ENCODE results near the gene TIPIN. TPM values are rescaled to one million over a fixed set of nuclear protein-coding genes. Genes with fewer than 3 reads are reported as not detected.
A peak's percentile ranks its signal among the peaks of the same experiment; 100 is the strongest.

The TIPIN gene, protein sequence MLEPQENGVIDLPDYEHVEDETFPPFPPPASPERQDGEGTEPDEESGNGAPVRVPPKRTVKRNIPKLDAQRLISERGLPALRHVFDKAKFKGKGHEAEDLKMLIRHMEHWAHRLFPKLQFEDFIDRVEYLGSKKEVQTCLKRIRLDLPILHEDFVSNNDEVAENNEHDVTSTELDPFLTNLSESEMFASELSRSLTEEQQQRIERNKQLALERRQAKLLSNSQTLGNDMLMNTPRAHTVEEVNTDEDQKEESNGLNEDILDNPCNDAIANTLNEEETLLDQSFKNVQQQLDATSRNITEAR
- polyA plus RNA-seq (2011; rRNA removed): 7.5 and 10.4 TPM in 2 replicates
- polyA minus RNA-seq (2011; rRNA and poly(A)+ RNA removed): 4.1 and 6.3 TPM in 2 replicates

DNA sequence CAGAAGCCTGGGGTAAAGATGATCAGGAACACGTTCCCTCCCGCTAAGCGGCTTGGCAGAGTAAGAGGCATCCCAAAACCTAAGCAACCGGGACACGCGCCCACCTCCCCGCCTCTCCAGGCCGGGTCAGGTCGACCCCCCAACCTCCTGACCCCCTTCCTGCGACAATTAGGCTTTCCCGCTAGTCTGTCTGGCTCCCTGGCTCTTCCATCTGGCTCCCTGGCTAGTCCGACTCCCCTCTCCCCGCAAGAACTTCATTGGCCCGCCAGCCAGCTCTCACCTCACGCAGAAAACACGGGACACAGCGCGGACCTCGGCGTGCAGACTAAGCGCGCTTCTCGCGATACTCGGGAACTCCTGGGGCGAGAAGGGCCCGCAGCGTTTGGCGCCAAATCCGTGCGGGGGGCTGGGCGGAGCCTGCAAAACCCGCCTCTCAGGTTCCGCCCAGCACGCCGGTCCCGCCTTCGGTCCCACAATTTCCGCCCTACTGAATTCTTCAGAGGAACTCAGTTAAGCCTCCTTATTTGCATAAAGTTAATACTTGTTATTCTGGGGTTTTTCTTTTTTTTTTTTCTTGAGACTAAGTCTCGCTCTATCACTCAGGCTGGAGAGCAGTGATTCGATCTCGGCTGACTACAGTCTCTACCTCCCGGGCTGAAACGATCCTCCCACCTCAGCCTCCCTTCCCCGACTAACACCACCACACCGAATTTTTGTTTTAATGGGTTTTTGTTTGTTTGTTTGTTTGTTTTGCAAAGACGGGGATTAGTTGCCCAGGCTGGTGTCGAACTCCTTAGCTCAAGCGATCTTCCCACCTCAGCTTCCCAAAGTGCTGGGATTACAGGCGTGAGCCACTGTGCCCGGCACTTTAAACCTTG, at the start of gene TIPIN:
TIPIN (minus strand) TSS at position 327 of the 878 bp plus-strand sequence. CDS start 3,738 bp downstream, outside the sequence.
- POLR2A ChIA-PET: interaction anchor here (0.8 kb wide), 1 partner anchor 13 kb away, joined by 4 read pairs; no protein-coding TSS in a partner anchor
- Histone ChIP-seq H3K27me3 (ENCODE audit: control insufficient read depth, insufficient read depth, low read length) (no peaks in the 10 kb centered on the region), H3K9me3 (ENCODE audit: control insufficient read depth, insufficient read depth, low read length) (no peaks in the 10 kb centered on the region), H3K4me3 (ENCODE audit: low read depth, low read length) (peak within 1 kb of the TSS; percentile 93), H3K27ac (ENCODE audit: low read depth, low read length) (peak within 1 kb of the TSS; percentile 82)
- TF ChIP-seq, protein P1, sequence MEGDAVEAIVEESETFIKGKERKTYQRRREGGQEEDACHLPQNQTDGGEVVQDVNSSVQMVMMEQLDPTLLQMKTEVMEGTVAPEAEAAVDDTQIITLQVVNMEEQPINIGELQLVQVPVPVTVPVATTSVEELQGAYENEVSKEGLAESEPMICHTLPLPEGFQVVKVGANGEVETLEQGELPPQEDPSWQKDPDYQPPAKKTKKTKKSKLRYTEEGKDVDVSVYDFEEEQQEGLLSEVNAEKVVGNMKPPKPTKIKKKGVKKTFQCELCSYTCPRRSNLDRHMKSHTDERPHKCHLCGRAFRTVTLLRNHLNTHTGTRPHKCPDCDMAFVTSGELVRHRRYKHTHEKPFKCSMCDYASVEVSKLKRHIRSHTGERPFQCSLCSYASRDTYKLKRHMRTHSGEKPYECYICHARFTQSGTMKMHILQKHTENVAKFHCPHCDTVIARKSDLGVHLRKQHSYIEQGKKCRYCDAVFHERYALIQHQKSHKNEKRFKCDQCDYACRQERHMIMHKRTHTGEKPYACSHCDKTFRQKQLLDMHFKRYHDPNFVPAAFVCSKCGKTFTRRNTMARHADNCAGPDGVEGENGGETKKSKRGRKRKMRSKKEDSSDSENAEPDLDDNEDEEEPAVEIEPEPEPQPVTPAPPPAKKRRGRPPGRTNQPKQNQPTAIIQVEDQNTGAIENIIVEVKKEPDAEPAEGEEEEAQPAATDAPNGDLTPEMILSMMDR (IDR thresholded peaks at IDR 0.05; ENCODE audit: low read depth, low read length): no peak
- DNase-seq (ENCODE audit: low read depth, low spot score): peak; percentile 94
- CTCF ChIA-PET: interaction anchor here (0.7 to 1.2 kb wide), 3 partner anchors 128 to 174 kb away, joined by 3 to 4 read pairs (median 3); no protein-coding TSS in a partner anchor

DNA sequence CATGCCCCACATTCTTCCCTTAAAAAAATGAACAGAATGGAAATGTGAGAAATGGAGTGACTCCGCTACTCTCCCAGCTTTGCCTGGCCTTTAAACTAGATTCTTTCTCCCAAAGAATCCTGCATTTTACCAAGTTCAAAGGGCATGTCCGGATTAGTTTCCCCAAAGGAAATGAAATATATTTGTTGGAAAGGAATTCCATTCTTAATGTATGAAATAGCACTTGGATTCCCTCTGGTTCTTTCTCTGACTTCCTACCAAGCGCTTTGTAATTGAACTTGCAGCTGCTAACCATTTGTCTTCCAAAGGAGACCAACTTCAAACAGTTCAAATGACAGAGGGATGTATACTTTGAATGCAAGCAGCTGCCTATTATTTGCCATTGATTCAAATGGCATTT, 49.1 kb upstream of the TIPIN start:
- POLR2A ChIA-PET: no interaction called here
- no peaks in the 10 kb centered on the region for H3K27me3 ChIP-seq (ENCODE audit: control insufficient read depth, insufficient read depth, low read length)
- TF ChIP-seq, protein P1 (IDR thresholded peaks at IDR 0.05; ENCODE audit: low read depth, low read length): no peak
- no peak overlapping the region for H3K27ac ChIP-seq (ENCODE audit: low read depth, low read length)
- no peaks in the 10 kb centered on the region for H3K9me3 ChIP-seq (ENCODE audit: control insufficient read depth, insufficient read depth, low read length)
- CTCF ChIA-PET: interaction anchor here (3.7 kb wide), 1 partner anchor 18 kb away, joined by 31 read pairs; the partner anchor contains the start of gene MAP2K1
- no peak overlapping the region for H3K4me3 ChIP-seq (ENCODE audit: low read depth, low read length)
- no peak for DNase-seq (ENCODE audit: low read depth, low spot score)

DNA sequence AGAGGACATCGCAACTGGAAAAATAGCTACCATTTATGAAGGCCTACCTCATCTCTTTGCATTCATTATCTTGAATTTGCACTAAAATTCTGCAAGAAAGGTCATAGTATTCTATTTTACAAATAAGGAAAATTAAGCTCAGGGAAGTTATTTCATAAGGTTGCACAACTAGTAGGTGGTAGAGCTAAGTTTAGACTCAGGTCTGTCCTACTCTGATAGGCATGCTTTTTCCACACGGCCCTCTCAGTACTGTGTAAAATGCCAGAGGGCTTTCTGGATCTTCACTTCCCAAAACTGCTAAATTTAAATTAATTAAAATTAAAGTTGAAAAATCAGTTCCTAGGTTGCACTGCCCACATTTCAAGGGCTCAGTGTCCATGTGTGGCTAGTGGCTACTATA, 48.5 kb upstream of the TIPIN start:
- ChIA-PET CTCF (interaction anchor here (3.7 kb wide), 1 partner anchor 18 kb away, joined by 31 read pairs; the partner anchor contains the start of gene MAP2K1), POLR2A (no interaction called here)
- Histone ChIP-seq H3K4me3 (ENCODE audit: low read depth, low read length) (no peak overlapping the region), H3K9me3 (ENCODE audit: control insufficient read depth, insufficient read depth, low read length) (no peaks in the 10 kb centered on the region), H3K27ac (ENCODE audit: low read depth, low read length) (no peak overlapping the region), H3K27me3 (ENCODE audit: control insufficient read depth, insufficient read depth, low read length) (no peaks in the 10 kb centered on the region)
- TF ChIP-seq, protein P1 (IDR thresholded peaks at IDR 0.05; ENCODE audit: low read depth, low read length): no peak
- no peak for DNase-seq (ENCODE audit: low read depth, low spot score)

DNA sequence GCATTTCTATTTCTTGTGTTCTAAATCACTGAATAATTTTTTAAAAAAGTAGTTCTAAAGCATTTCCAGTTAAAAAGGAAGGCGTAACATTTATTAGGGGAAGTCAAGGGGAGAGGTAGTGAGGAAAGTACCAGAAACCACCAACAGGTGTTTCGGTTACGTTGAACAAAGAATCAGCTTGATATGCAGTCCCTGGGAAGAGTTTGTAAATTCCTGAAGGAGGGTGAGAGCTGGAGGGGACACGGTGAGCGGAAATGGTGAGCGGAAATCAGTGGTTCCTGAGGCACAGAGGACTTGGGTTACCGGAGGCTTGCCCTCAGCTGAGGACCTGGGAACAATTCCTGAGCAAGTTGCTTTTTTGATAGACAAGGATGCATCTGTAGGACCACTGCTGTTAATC, 48.0 kb upstream of the TIPIN start:
- DNase-seq (ENCODE audit: low read depth, low spot score): no peak
- TF ChIP-seq, protein P1 (IDR thresholded peaks at IDR 0.05; ENCODE audit: low read depth, low read length): no peak

More for the DNA sequence above, 48.0 kb upstream of the TIPIN start:
- H3K9me3 ChIP-seq (ENCODE audit: control insufficient read depth, insufficient read depth, low read length): no peaks in the 10 kb centered on the region
- H3K27me3 ChIP-seq (ENCODE audit: control insufficient read depth, insufficient read depth, low read length): no peaks in the 10 kb centered on the region
- POLR2A ChIA-PET: no interaction called here
- CTCF ChIA-PET: interaction anchor here (3.7 kb wide), 1 partner anchor 17 kb away, joined by 31 read pairs; the partner anchor contains the start of gene MAP2K1
- no peak overlapping the region for H3K27ac ChIP-seq (ENCODE audit: low read depth, low read length)
- H3K4me3 ChIP-seq (ENCODE audit: low read depth, low read length): no peak overlapping the region
